Stimulated activated CD8-positive, alpha-beta memory T cell treated with anti-CD3 and anti-CD28 coated beads, Interleukin-7, amount 100 ng/mL, for 24 hours (primary cell): ENCODE results near the gene FBLN5.
"Not testable (repeated sequence)": the region's sequence is repeated elsewhere in the genome, so short reads cannot be mapped to it uniquely, and the experiment has no call there.

Experiments
- DNase-seq: peaks from one replicate; pipeline ENCODE4 v3.0.0-alpha.2; 2020; ENCODE audit warnings: low read depth

The FBLN5 gene

DNA sequence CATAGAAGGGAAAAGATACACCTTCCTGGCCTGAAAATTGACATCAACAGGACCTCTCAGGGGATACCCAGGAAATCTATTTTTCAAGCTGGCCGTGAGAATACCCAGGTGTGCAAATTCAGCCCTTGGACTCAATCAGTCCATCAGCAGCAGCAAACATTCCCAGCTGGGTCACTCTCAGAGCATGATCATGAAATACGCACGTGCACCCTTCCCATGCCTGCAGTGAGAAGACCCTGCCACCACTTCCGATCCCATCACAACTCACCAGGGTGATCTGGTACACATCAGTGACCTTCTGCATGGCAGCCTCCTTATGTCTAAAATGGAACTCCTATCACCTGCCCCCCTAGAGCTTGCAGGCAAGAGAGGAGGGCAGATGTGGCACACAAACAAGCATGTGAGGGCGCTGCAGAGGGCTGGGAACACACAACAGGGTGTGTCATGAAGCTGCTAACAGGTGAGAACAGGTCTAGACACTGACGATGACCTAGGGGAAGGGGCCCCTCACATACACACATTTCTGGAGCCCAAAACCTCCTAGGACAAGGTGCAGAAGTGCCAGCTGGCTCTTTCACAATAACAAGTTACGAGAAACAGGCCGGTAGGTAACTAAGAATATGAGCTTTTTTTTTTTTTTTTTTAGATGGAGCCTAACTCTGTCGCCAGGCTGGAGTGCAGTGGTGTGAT, 42.4 kb downstream of the FBLN5 start:
- no peak for DNase-seq

DNA sequence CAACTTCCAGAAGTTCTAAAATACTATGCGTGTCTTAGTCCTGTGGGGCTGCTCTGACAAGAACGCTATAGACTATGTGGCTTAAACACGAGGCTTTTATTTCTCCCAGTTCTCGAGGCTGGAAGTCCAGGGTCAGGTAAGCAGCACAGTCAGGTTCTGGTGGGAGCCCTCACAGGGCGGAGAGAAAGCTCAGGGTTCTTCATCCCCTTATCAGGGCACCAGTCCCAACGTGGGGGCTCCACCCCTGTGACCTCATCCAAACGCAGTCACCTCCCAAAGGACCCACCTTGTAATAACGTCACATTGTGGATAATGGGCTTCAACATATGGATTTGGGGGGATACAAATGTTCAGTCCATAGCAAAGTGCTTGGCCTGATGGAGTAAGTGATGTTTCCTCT, 43.0 kb downstream of the FBLN5 start:
- DNase-seq, result no peak

DNA sequence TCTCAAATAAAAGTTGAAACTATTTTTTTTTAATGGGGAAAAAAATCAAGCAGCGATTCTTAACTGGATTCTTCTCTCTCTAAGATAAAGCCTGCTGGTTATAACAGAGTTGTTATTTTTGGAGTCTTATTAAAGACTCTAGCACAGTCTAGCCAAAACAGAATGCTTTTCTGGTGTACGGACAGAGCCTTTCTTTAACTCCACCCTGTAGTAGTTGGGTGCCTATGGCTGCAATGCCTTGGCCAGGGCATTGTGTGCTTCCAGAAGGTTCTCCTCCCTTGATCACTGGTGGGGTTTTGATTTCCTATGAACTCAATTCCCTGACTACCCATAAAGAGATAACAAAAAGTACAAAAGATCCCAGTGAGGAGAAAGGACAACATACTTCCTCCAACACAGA, 44.4 kb downstream of the FBLN5 start:
- DNase-seq, result no peak

DNA sequence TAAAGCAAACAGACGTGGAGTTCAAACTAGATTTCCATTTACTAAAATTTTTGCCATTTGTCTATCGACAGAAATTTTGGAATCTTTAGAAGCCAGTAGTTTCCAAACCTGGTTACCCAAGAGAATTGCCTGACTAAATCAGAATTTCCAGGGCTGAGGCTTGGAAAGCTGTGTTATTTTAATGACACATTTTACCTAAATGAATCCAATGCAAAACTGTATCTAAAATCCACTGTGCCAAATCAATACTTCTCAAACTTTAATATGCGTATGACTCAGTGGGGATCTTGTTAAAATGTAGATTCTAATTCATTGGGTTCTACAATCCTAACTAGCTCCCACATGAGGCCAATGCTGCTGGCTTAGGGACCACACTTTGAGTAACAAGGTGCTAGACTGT, 45.2 kb downstream of the FBLN5 start:
- DNase-seq, result no peak

DNA sequence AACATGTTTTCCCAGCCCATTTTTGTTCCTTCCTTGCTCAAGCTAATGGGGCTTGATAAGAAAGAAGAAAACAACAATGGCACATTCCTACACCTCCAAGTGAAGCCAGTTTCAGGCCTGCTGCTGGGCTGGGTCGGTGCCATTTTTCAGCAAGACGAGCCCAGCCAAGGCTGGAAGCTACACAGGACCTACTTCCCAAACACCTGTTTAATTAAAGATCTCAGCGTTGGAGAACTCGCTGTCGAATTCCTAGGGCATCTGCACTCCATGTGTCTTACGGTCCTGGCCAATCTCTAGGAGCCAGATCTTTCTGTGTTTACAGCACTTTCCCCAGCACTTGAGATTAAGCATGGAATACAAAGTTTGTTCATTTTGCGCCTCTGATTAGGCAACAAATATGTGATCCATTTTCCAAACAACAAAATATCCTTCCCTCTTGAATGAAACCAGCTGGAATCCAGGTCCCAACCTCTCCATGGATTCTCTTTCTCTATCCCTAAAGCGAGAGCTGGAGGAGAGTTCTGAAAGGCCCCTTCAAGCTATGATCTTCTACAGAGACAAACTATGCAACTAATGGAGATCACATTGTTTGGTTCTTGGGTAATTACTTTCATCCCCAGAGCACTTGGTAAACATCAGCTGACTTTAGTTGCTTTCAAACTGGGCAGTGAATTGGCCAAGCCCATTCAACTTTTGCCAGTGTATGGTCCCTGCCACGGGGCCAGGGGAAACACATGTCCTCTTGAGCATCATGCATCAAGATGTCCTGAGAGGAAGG, 45.9 kb downstream of the FBLN5 start:
- DNase-seq, result no peak

GRCh38 chr14:91899806-91900205, 47.7 kb downstream of the FBLN5 start:
- DNase-seq, result no peak

GRCh38 chr14:91899213-91899612, 48.3 kb downstream of the FBLN5 start:
- DNase-seq, result no peak

- DNase-seq, result no peak
Measured at GRCh38 chr14:91898372-91898771, 49.1 kb downstream of the FBLN5 start.

GRCh38 chr14:91897716-91898115, 49.8 kb downstream of the FBLN5 start:
- DNase-seq, result not testable (repeated sequence)

GRCh38 chr14:91897106-91897701, 50.3 kb downstream of the FBLN5 start:
- no peak for DNase-seq

DNA sequence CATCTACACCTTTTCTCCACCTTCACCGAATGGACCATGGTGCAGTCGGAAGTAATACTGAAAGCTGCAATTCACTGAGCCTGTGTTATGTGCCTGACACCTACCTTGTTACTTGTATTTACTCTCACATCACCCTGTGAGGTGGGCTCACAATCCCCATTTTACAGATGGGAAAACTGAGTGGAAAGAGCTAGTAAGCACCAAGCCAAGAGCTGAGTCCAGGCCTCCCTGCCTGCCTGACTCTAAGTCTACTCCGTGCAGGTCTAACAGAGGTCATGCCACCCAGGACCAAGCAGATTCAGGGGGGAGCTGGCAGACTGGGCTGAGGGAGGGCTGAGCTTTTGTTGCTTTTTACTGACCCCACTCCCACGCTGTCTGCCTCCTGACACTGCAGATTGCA, 51.1 kb downstream of the FBLN5 start:
- DNase-seq, result no peak

DNA sequence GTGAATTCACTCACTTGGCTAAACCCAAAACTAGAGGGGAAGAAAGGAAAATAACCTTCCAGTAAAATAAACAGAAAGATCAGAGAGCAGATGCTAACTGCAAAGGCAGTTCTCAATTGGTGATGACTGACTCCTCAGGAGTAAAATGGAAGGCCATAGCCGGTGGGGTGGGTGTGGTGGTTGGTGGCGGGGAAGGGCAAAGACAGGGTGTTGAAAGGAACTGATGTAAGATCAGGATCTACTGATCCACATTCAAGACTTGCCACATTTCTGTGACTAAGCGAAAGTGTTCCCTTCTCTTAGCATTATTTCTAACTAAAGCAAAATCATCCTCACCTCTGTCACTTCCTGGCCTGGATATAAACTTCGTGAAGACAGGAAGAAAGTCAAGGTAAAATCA, 53.8 kb downstream of the FBLN5 start:
- no peak for DNase-seq

DNA sequence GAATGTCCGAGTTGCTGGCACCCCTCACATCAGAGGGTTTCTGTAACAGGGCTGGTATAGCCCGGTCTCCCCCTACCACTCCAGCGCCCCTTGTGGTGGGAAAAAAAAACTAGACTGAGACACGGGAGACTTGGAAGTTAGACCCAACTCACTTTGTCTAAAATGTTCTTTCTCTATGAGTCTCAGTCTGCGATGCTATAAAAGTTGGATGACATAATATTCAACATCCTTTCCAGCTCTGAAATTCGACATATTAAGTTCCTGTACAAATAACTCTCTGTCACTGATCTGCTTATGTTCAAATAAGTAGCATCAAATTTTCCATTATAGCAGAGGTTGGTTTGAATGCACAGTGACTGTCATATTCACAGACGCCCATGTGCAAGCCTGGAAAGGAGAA, 54.5 kb downstream of the FBLN5 start:
- no peak for DNase-seq

DNA sequence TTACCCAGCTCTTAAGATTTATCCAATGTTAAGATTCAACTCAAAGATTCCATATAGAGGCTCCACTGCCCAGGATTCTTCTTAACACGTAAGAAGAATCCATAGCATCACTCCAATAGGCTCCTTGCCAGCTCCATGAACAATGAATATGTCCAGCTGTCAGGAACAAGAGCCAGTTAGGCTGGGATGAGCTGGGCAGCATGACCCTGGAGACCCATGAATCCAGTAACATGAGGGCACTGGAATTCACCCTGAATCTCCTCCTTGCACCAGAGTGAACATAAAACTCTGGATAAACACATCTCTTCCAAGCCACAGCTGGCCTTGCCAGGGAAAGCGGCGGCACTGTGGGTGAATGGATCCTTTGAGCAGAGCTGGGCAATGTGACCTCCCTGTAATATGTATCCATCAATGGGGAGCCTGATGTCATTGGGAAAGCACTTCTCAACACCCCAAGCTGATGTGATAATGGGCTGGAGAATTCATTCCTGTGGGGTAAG, 55.7 kb downstream of the FBLN5 start:
- no peak for DNase-seq

DNA sequence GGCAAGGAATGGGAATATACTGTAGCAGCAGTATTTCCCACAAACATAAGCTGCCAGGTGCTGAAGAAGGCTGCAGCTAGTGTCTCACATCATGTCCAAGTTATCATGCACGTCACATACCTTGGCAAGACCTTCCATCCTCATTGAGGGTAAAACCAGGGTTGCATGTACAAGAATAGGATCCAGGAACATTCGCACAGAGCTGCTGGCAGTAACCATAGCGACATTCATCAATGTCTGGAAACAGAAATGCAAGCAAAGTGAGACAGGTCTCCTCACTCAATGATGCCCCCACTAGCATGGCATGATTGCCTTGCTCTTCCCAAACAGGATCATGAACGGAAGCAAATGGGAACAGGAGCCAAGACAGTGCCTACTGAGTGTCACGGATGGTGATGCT, 56.4 kb downstream of the FBLN5 start:
- DNase-seq, result no peak

DNA sequence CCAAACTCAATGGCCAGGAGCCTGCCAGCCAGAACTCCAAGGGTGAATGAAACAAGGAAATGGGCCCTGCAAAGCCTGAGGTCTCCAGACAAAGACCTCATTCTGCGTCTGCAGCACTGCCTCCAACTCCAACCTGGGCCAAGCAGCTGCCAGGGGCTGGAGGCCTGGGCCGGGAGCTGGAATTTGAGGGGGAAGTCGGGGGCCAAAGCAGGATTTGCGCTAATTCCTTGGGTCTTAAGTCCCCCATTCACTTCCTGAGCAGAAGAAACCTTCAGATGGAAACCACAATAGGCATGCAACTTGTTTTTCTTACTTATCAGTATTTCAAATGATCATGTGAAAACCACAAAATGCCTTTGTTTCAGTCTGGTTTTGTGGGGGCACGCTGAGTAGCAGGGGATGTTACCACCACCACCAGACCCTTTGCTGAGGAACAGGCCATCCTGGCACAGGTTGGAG, 57.2 kb downstream of the FBLN5 start:
- no peak for DNase-seq

DNA sequence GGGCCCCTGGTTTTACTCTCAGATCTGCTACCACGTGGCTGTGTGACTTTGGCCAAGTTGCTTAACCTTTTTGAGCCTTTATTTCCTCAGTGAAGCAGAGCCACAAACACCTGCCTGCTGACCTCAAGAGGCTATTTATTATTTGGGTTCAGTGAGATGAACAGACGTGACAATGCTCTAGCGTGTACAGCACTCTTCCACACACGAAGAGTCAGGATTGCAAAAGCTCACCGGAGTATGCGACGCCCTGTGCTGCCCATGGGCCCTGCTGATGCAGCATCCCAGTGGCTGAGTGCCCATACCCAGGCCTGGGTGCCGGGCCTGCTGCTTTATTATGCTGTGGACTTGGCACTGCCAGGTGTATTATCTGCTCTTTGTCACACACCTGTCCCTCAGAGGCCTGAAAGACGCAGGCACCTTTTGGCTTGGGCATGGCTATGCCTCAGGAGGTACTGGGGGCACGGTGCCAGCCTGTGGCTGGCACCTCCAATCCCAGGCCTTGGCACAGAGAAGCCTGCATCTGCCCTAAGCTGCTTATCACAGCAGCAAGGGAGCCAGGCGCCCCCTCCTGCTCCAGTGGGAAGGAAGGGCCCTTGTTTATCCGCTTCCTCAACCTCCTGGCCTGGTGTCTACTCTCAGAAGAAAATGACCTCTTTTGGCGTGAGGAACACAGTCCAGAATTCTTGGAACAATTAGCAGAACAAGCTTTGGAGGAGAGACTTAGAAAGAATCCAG, 57.9 kb downstream of the FBLN5 start:
- no peak for DNase-seq

GRCh38 chr14:91888641-91889476, 58.6 kb downstream of the FBLN5 start:
- DNase-seq, result no peak

DNA sequence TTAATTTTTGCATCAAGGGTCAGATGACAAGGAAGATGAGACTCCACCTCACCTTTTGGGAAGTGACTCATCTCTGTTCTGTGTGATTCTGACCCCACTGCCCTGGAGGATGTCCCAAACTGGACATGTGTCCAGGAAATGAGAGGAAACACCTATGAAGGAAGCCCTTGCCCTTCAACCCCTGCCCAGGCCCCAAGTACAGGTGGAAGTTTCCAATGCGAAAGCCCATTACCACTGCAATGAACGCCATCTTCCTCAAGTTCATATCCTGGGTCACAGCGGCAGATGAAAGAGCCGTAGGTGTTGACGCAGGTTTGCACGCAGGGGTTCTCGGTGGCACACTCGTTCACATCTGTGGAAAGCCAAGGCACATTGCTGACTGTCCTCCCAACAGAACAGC, 60.5 kb downstream of the FBLN5 start:
- DNase-seq, result no peak

DNA sequence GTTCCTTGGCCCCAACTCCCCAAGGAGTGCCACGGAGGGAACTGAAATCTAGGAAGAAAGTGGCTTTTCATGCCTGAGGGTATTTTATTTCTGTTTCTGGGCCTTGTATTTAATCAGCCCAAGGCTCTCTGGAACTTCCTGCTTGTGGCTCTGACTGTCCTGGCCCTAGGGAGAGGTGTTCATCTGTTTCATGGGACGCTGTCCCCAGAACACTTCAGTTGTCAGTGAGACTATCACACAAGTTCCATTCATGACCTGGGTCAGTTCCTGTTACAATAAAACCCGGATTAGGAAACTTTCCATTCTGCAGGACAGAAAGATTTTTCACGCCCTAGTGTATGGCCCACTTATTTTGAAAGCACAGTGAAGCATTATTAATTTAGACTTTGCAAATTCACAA, 61.7 kb downstream of the FBLN5 start:
- DNase-seq, result no peak

DNA sequence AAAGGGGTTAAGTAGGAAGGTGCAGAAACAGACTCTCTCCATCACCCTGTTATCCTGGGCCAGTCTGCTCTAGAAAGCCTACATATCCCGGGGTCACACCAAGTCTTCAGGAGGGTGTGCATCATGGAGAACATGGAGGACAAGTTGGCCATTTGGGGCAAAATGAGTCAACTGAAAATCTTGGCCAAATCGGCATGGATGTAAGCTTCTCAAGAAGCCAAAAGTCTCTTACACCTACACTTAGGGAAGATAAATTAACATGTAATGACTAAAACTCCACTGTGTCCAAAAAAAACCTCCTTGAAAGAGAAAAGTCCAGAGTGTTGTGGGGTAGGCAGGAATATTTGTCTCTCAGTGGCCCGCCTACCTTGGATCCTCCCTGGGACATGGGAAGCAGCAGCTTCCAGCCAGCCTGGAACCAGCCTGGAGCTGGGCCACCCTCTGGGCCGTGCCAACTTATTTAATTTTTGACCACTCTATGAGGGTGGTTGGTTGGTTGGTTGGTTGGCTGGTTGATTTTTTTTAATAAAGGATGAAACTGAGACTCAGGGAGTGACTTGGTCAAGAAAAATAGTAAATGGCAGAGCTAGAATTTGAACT, 62.3 kb downstream of the FBLN5 start:
- DNase-seq, result no peak
